Adrenal gland (tissue), 5 donors: ENCODE data around the gene DACT1.

Experiments used
- CTCF ChIP-seq, 6 experiments: fragments of 450-650 bp in 4 of 6; fragments of 200-600 bp in 2 of 6; sonication (generic) in 1 of 6; IDR thresholded peaks; 1 replicate in 5 of 6; 2 replicates in 1 of 6; pipeline versions ENCODE4 v1.5.1 to v1.8.0; 2016 to 2021; ENCODE audit warnings: antibody characterized with exemption in 6 of 6, mild to moderate bottlenecking in 2 of 6, moderate library complexity in 1 of 6
- POLR2A ChIP-seq, 2 donors: fragments of 450-650 bp; IDR thresholded peaks; one replicate each; pipeline ENCODE4 v1.6.1; 2017; ENCODE audit warnings: antibody characterized with exemption in 2 of 2, mild to moderate bottlenecking in 2 of 2, moderate library complexity in 1 of 2
- donor health status: DM: no; HTN: no; CAD: no.

- TF ChIP-seq CTCF (IDR thresholded peaks at IDR 0.05) = no peak
- no peak for TF ChIP-seq POLR2A (IDR thresholded peaks at IDR 0.05)
Observed at GRCh38 chr14:58660407-58660806, 22.6 kb downstream of the DACT1 start.
